MM.1S (cell line): ENCODE data around the gene PRG3.

Experiments
- DNase-seq: peaks from one replicate; pipeline ENCODE4 v3.0.0-alpha.2; 2015
- H2AFZ ChIP-seq: fragments of 300-600 bp; sonication (generic); 2 replicates; pipeline ENCODE4 v1.6.0; 2016; ENCODE audit warnings: antibody characterized with exemption, low read length
- H3F3A ChIP-seq: fragments of 300-600 bp; sonication (generic); 2 replicates; pipeline ENCODE4 v1.6.1; 2016; ENCODE audit warnings: mild to moderate bottlenecking, antibody characterized with exemption, low read length, moderate library complexity, mixed read lengths; ENCODE audit not compliant: insufficient read depth
- H3K27ac ChIP-seq: fragments of 300-600 bp; sonication (generic); 2 replicates; pipeline ENCODE4 v1.5.1; 2016; ENCODE audit warnings: mild to moderate bottlenecking, low read length
- H3K27me3 ChIP-seq: fragments of 300-600 bp; sonication (generic); replicated peaks from 2 replicates; pipeline ENCODE4 v1.6.0; 2016; ENCODE audit warnings: low read length; ENCODE audit not compliant: insufficient read depth
- H3K36me3 ChIP-seq: fragments of 300-600 bp; sonication (generic); replicated peaks from 2 replicates; pipeline ENCODE4 v1.6.1; 2016; ENCODE audit warnings: mild to moderate bottlenecking, low read length, mixed read lengths; ENCODE audit not compliant: insufficient read depth
- H3K4me1 ChIP-seq: fragments of 300-600 bp; sonication (generic); 2 replicates; pipeline ENCODE4 v1.6.1; 2016; ENCODE audit warnings: low read length, mixed read lengths
- H3K4me2 ChIP-seq: fragments of 300-600 bp; sonication (generic); 2 replicates; pipeline ENCODE4 v1.6.0; 2016; ENCODE audit warnings: low read depth, low read length
- H3K4me3 ChIP-seq: fragments of 300-600 bp; sonication (generic); 2 replicates; pipeline ENCODE4 v1.5.1; 2016; ENCODE audit warnings: low read length, mixed read lengths
- H3K79me2 ChIP-seq: fragments of 300-600 bp; sonication (generic); 2 replicates; pipeline ENCODE4 v1.6.1; 2016; ENCODE audit warnings: mixed run types, low read length, mixed read lengths
- H3K9ac ChIP-seq: fragments of 300-600 bp; sonication (generic); 2 replicates; pipeline ENCODE4 v1.6.1; 2016; ENCODE audit warnings: low read length, mixed read lengths
- H3K9me2 ChIP-seq: fragments of 300-600 bp; sonication (generic); replicated peaks from 2 replicates; pipeline ENCODE4 v1.6.1; 2016; ENCODE audit warnings: mild to moderate bottlenecking, low read length, mixed read lengths; ENCODE audit not compliant: insufficient read depth
- H3K9me3 ChIP-seq: fragments of 300-600 bp; sonication (generic); replicated peaks from 2 replicates; pipeline ENCODE4 v1.6.1; 2016; ENCODE audit warnings: mild to moderate bottlenecking, low read length, mixed read lengths; ENCODE audit not compliant: insufficient read depth
- H4K20me1 ChIP-seq: fragments of 300-600 bp; sonication (generic); 2 replicates; pipeline ENCODE4 v1.6.1; 2016; ENCODE audit warnings: mild to moderate bottlenecking, low read length, moderate library complexity, mixed read lengths; ENCODE audit not compliant: insufficient read depth
- EZH2 ChIP-seq: fragments of 300-600 bp; sonication (generic); optimal IDR thresholded peaks from 2 replicates; pipeline ENCODE3; 2017; ENCODE audit warnings: low read depth, mild to moderate bottlenecking, antibody characterized with exemption, low read length, mixed read lengths
- EZH2phosphoT487 ChIP-seq: fragments of 300-600 bp; sonication (generic); IDR thresholded peaks from 2 replicates; pipeline ENCODE4 v1.6.1; 2018; ENCODE audit warnings: antibody characterized with exemption, low read length
- TF ChIP-seq, protein P1 (sequence below): fragments of 300-600 bp; sonication (generic); IDR thresholded peaks from 2 replicates; pipeline ENCODE4 v1.5.1; 2016; ENCODE audit warnings: antibody characterized with exemption, low read length, mixed read lengths

Gene PRG3

DNA sequence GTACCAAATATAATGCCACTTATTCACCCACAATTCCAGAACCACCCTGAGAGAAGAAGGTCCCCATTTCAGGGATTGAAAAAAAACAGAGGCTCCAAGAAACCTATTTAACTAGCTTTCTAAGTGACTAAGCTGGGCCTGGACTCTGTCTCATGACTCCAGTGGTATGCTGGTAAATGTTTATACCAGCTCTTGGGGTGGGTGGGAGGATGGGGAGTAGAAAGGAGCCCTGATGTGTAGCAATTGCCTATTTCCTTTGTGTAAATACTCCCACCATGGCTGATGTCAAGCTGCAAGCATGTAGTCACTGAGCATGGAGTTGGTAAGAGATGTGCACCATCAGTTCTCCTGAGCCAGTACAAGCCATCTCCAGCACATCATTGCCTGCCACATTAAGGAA lies 2.8 kb downstream of the PRG3 start:
- no peak overlapping the region for H2AFZ ChIP-seq
- H3K27me3 ChIP-seq, result peaks cover 11% of the 10 kb centered on the region; the same call in 1 of the 2 replicates
- no peak overlapping the region for H3K27ac ChIP-seq
- H3K4me1 ChIP-seq, result no peaks in the 10 kb centered on the region
- no peaks in the 10 kb centered on the region for H4K20me1 ChIP-seq
- no peaks in the 10 kb centered on the region for H3K9me3 ChIP-seq
- no peaks in the 10 kb centered on the region for H3K79me2 ChIP-seq
- DNase-seq, result no peak
- no peak for TF ChIP-seq EZH2phosphoT487
- no peak overlapping the region for H3K4me2 ChIP-seq
- no peaks in the 10 kb centered on the region for H3F3A ChIP-seq
- H3K9me2 ChIP-seq, result no peaks in the 10 kb centered on the region
- no peak overlapping the region for H3K4me3 ChIP-seq
- no peak overlapping the region for H3K9ac ChIP-seq
- H3K36me3 ChIP-seq, result no peaks in the 10 kb centered on the region

DNA sequence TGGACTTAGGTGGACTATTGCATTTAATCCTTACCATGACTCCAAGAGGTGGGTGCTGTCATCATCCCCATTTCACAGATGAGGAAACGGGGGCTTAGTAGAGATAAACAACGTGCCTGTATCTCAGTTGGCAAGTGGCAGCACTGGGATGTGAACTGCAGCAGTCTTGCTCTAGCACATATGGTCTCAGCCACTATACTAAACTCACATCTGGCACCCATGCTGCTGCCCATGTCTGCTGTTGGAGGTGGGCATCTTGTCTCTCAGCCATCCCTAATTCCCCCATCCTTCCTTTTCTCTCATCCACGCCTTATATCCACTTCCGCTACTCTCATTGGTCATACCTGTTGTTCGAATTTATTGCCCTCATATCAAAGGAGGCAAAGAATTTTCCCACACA lies 3.8 kb downstream of the PRG3 start:
- no peaks in the 10 kb centered on the region for H3K36me3 ChIP-seq
- DNase-seq, result no peak
- H3K4me3 ChIP-seq, result no peak overlapping the region
- no peaks in the 10 kb centered on the region for H4K20me1 ChIP-seq
- no peaks in the 10 kb centered on the region for H3K9me3 ChIP-seq
- H3K27me3 ChIP-seq, result peaks cover 11% of the 10 kb centered on the region; the same call in 1 of the 2 replicates
- no peak overlapping the region for H3K27ac ChIP-seq
- no peaks in the 10 kb centered on the region for H3K9me2 ChIP-seq
- no peak overlapping the region for H2AFZ ChIP-seq
- TF ChIP-seq EZH2phosphoT487 (no peak), EZH2 (no peak)
- TF ChIP-seq, protein P1, sequence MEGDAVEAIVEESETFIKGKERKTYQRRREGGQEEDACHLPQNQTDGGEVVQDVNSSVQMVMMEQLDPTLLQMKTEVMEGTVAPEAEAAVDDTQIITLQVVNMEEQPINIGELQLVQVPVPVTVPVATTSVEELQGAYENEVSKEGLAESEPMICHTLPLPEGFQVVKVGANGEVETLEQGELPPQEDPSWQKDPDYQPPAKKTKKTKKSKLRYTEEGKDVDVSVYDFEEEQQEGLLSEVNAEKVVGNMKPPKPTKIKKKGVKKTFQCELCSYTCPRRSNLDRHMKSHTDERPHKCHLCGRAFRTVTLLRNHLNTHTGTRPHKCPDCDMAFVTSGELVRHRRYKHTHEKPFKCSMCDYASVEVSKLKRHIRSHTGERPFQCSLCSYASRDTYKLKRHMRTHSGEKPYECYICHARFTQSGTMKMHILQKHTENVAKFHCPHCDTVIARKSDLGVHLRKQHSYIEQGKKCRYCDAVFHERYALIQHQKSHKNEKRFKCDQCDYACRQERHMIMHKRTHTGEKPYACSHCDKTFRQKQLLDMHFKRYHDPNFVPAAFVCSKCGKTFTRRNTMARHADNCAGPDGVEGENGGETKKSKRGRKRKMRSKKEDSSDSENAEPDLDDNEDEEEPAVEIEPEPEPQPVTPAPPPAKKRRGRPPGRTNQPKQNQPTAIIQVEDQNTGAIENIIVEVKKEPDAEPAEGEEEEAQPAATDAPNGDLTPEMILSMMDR, result no peak
- H3K4me1 ChIP-seq, result no peaks in the 10 kb centered on the region
- H3K9ac ChIP-seq, result no peak overlapping the region
- H3K4me2 ChIP-seq, result no peak overlapping the region
- H3F3A ChIP-seq, result no peaks in the 10 kb centered on the region
- H3K79me2 ChIP-seq, result no peaks in the 10 kb centered on the region

DNA sequence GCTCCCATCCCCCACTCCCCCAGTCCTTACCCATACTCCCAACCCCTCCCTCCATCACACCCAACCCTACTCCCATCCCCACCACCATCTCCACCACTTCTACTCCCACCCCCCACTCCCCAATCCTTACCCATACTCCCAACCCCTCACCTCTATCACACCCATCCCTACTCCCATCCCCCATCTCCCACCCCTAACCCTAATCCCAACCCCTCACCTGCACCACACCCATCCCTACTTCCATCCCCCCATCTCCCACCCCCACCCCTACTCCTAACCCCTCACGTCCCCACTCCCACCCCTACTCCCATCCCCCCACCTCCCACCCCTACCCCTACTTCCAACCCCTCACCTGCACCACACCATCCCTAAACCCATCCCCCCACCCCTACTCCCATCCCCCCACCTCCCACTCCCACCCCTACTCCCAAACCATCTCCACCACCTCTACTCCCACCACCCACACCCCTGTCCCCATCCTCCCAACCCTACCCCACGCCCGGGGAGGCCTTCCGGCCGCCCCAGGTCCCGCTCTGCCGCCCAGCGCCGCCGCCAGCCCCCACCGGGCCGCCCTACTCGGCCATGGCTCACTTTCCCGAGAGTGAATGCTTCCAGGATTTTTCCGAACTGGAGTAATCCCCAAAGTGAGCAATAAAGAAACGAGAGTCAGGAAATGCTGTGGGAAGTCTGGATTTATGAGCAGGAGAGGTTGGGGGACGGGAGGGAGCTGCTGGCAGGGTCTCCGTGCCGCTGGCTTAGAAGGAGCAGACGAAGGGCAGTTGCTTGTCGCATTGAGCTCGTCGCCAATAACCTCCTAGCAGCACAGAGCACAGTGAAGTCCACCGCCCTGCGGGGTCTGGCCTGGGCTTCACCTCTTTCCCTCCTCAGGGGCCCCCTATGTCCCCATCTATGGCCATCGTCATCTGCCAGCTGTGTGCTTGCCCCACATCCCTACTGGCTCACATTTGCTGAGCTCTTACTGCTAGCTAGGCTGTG lies 4.6 kb downstream of the PRG3 start:
- peaks cover 11% of the 10 kb centered on the region; the same call in 1 of the 2 replicates for H3K27me3 ChIP-seq
- no peak overlapping the region for H3K4me2 ChIP-seq
- H3K27ac ChIP-seq, result no peak overlapping the region
- TF ChIP-seq, protein P1, result no peak
- TF ChIP-seq EZH2 (no peak), EZH2phosphoT487 (no peak)
- H3K36me3 ChIP-seq, result no peaks in the 10 kb centered on the region
- DNase-seq, result no peak
- H3K9me3 ChIP-seq, result no peaks in the 10 kb centered on the region
- H3K4me3 ChIP-seq, result no peak overlapping the region
- H3F3A ChIP-seq, result no peaks in the 10 kb centered on the region
- no peaks in the 10 kb centered on the region for H3K4me1 ChIP-seq
- no peaks in the 10 kb centered on the region for H4K20me1 ChIP-seq
- H3K79me2 ChIP-seq, result no peaks in the 10 kb centered on the region
- H3K9ac ChIP-seq, result no peak overlapping the region
- no peak overlapping the region for H2AFZ ChIP-seq
- no peaks in the 10 kb centered on the region for H3K9me2 ChIP-seq

DNA sequence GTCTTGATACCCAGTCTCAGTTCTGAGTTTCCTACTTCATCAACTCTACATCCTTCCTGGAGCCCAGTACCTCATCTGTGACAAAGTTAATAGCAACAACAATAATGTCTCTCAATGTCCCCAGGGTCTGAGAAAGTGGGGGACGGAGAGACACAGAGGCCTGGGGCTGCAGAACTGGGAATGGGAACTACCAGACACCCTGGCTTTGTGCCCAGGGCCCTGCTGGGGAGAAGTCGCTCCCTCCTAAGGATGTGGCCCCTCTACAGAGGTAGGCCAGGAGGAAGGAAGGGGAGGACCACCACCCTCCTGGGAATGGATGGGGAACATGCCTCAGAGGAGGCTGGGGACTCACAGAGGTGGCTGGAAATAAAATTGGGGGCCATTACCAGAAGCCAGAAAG lies 5.5 kb downstream of the PRG3 start:
- Histone ChIP-seq H3K79me2 (no peaks in the 10 kb centered on the region), H3K4me2 (no peak overlapping the region), H3K27ac (no peak overlapping the region), H3K27me3 (peaks cover 11% of the 10 kb centered on the region; the same call in 1 of the 2 replicates), H3F3A (no peaks in the 10 kb centered on the region), H4K20me1 (no peaks in the 10 kb centered on the region), H3K9me3 (no peaks in the 10 kb centered on the region), H3K9me2 (no peaks in the 10 kb centered on the region), H3K36me3 (no peaks in the 10 kb centered on the region), H2AFZ (no peak overlapping the region), H3K4me1 (no peaks in the 10 kb centered on the region), H3K4me3 (no peak overlapping the region), H3K9ac (no peak overlapping the region)
- DNase-seq, result no peak
- no peak for TF ChIP-seq EZH2
- no peak for TF ChIP-seq EZH2phosphoT487
- TF ChIP-seq, protein P1, result no peak
